Peyer's patch (tissue), 4 donors: ENCODE measurements around the gene P4HB. TPM values are rescaled to one million over a fixed set of nuclear protein-coding genes. Genes with fewer than 3 reads are reported as not detected.

Source experiments
- DNase-seq, 3 donors: peaks; one replicate each; pipeline ENCODE4 v3.0.0-alpha.2; 2017 to 2019
- H3K27ac ChIP-seq, 4 donors: fragments of 200-600 bp; sonication (generic); one replicate each; pipeline ENCODE4 v1.5.1; 2016 to 2019
- H3K27me3 ChIP-seq, 2 donors: fragments of 200-600 bp; sonication (generic); one replicate each; pipeline ENCODE4 v1.5.1; 2019
- H3K36me3 ChIP-seq, 3 donors: fragments of 200-600 bp; sonication (generic); one replicate each; pipeline ENCODE4 v1.5.1; 2016 to 2019
- H3K4me1 ChIP-seq, 4 donors: fragments of 200-600 bp; sonication (generic); one replicate each; pipeline ENCODE4 v1.5.1; 2016 to 2019
- H3K4me3 ChIP-seq, 4 donors: fragments of 200-600 bp; sonication (generic); 1 replicate in 3 of 4; 2 replicates in 1 of 4; pipeline ENCODE4 v1.5.1; 2016 to 2019; ENCODE audit warnings: mild to moderate bottlenecking in 1 of 4
- H3K9me3 ChIP-seq, 4 donors: fragments of 200-600 bp; sonication (generic); one replicate each; pipeline ENCODE4 v1.5.1; 2016 to 2019; ENCODE audit warnings: mild to moderate bottlenecking in 1 of 4
- POLR2A ChIP-seq, 2 donors: fragments of 450-650 bp; IDR thresholded peaks; one replicate each; pipeline ENCODE4 v1.5.1; 2017; ENCODE audit warnings: antibody characterized with exemption in 2 of 2, mild to moderate bottlenecking in 2 of 2, moderate library complexity in 2 of 2
- total RNA-seq, 4 donors: library from RNA; depleted of rRNA; stranded (reverse); fragments of >200 nt; gene quantifications; one replicate each; pipeline ENCODE4 v1.1.0, GENCODE V29; 2016
- TF ChIP-seq, protein P1 (sequence below), 6 experiments: fragments of 450-650 bp in 4 of 6; fragments of 200-600 bp in 2 of 6; sonication (generic) in 1 of 6; IDR thresholded peaks; one replicate each; pipeline ENCODE4 v1.5.1; 2017 to 2019; ENCODE audit warnings: antibody characterized with exemption in 6 of 6, mild to moderate bottlenecking in 3 of 6, moderate library complexity in 1 of 6

P4HB gene
- total RNA-seq, 4 donors from 2014 or later, result 326 to 1,290 (median 1,196) TPM

GRCh38 chr17:81885454-81885853, 25.1 kb upstream of the P4HB start:
- peaks cover 0 to 63% (median 3%) of the 10 kb centered on the region in 3 donors for H3K36me3 ChIP-seq
- H3K27ac ChIP-seq, result no peak overlapping the region
- peaks cover 0 to 8% (median 6%) of the 10 kb centered on the region in 4 donors for H3K4me1 ChIP-seq
- no peaks in the 10 kb centered on the region for H3K27me3 ChIP-seq
- no peak overlapping the region for H3K4me3 ChIP-seq
- H3K9me3 ChIP-seq, result no peaks in the 10 kb centered on the region
- no peak for DNase-seq
- no peak for TF ChIP-seq POLR2A (IDR thresholded peaks at IDR 0.05)
- TF ChIP-seq, protein P1, sequence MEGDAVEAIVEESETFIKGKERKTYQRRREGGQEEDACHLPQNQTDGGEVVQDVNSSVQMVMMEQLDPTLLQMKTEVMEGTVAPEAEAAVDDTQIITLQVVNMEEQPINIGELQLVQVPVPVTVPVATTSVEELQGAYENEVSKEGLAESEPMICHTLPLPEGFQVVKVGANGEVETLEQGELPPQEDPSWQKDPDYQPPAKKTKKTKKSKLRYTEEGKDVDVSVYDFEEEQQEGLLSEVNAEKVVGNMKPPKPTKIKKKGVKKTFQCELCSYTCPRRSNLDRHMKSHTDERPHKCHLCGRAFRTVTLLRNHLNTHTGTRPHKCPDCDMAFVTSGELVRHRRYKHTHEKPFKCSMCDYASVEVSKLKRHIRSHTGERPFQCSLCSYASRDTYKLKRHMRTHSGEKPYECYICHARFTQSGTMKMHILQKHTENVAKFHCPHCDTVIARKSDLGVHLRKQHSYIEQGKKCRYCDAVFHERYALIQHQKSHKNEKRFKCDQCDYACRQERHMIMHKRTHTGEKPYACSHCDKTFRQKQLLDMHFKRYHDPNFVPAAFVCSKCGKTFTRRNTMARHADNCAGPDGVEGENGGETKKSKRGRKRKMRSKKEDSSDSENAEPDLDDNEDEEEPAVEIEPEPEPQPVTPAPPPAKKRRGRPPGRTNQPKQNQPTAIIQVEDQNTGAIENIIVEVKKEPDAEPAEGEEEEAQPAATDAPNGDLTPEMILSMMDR (IDR thresholded peaks at IDR 0.05), result no peak

DNA sequence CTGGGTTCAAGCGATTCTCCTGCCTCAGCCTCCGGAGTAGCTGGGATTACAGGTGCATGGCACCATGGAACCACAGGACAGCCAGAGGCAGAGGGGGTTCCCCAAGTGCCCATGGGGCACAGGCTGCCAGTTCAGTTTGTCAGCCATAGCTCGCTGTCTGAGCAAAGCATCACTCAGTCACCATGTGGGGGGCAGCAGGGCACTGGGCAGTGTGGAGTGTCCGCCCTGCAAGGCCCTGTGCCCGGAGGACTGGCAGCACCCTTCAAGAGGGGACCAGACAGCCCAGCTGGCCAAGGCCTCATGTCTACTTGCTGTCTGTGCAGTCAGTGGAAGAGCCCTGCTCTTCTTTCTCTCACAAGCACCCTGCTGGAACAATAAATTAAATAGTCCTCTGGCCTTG, 24.6 kb upstream of the P4HB start:
- no peaks in the 10 kb centered on the region for H3K9me3 ChIP-seq
- peaks cover 0 to 63% (median 3%) of the 10 kb centered on the region in 3 donors for H3K36me3 ChIP-seq
- H3K27me3 ChIP-seq, result no peaks in the 10 kb centered on the region
- no peak for DNase-seq
- no peak overlapping the region for H3K27ac ChIP-seq
- TF ChIP-seq, protein P1 (IDR thresholded peaks at IDR 0.05), result no peak
- no peak overlapping the region for H3K4me3 ChIP-seq
- peaks cover 0 to 3% (median 1%) of the 10 kb centered on the region in 4 donors for H3K4me1 ChIP-seq

DNA sequence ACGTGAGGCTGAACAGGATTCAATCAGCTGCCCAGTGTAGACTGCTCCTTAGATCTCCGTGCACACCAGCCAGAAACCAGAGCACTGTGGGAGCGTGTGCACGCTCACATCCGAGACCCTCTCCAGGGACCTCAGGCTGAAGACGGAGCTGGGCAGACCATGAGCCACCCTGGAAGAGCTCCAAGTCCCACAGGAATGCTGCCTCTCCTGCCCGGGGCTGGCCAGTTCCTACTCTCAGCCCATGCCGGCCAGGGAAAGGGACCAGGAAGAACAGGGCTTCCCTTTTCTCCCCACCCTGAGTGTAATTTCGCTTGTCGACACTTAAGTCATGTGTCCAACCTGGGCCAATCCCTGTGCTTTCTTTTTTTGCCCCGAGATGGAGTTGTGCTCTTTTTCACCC, 24.2 kb upstream of the P4HB start:
- TF ChIP-seq, protein P1 (IDR thresholded peaks at IDR 0.05), result no peak
- TF ChIP-seq POLR2A (IDR thresholded peaks at IDR 0.05), result no peak
- peaks cover 0 to 59% (median 3%) of the 10 kb centered on the region in 3 donors for H3K36me3 ChIP-seq
- no peak overlapping the region for H3K27ac ChIP-seq
- H3K4me3 ChIP-seq, result no peak overlapping the region
- no peak for DNase-seq
- H3K27me3 ChIP-seq, result no peaks in the 10 kb centered on the region
- no peaks in the 10 kb centered on the region for H3K9me3 ChIP-seq
- no peaks in the 10 kb centered on the region for H3K4me1 ChIP-seq

DNA sequence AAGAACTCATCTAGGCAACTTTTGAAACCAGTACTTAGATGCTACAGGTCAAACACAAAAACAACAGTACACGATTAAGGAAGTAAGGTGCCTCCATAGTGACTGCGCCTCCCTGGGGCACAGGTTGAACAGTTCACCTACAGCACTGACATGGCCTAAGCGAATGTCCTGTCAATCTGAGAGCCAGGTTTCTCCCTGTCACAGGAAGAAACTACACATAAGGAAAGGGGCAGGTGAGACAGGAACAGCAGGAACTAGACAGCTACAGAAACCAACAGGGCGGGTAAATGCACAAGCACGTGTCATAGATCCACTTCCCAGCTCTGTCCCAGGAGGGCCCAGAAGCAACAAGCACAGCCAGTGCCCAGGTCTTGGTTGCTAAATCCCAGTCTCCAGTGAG, 18.8 kb upstream of the P4HB start:
- Histone ChIP-seq H3K27me3 (no peaks in the 10 kb centered on the region), H3K4me1 (no peaks in the 10 kb centered on the region), H3K27ac (no peak overlapping the region), H3K36me3 (peaks cover 0 to 21% (median 0%) of the 10 kb centered on the region in 3 donors), H3K9me3 (no peaks in the 10 kb centered on the region), H3K4me3 (no peak overlapping the region)
- no peak for DNase-seq
- TF ChIP-seq, protein P1 (IDR thresholded peaks at IDR 0.05), result no peak
- TF ChIP-seq POLR2A (IDR thresholded peaks at IDR 0.05), result no peak

- no peaks in the 10 kb centered on the region for H3K4me1 ChIP-seq
- H3K4me3 ChIP-seq, result no peak overlapping the region
- H3K27ac ChIP-seq, result no peak overlapping the region
- H3K36me3 ChIP-seq, result peaks cover 0 to 13% (median 0%) of the 10 kb centered on the region in 3 donors
- DNase-seq, result no peak
- H3K9me3 ChIP-seq, result no peaks in the 10 kb centered on the region
- no peaks in the 10 kb centered on the region for H3K27me3 ChIP-seq
- TF ChIP-seq POLR2A (IDR thresholded peaks at IDR 0.05), result no peak
- TF ChIP-seq, protein P1 (IDR thresholded peaks at IDR 0.05), result no peak
Observed at GRCh38 chr17:81878294-81878693, 18.0 kb upstream of the P4HB start.

GRCh38 chr17:81877569-81877968, 17.2 kb upstream of the P4HB start:
- Histone ChIP-seq H3K27ac (no peak overlapping the region), H3K36me3 (peaks cover 0 to 13% (median 0%) of the 10 kb centered on the region in 3 donors), H3K4me3 (no peak overlapping the region), H3K9me3 (no peaks in the 10 kb centered on the region), H3K27me3 (no peaks in the 10 kb centered on the region), H3K4me1 (peaks cover 0 to 4% (median 0%) of the 10 kb centered on the region in 4 donors)
- DNase-seq, result no peak
- no peak for TF ChIP-seq POLR2A (IDR thresholded peaks at IDR 0.05)
- TF ChIP-seq, protein P1 (IDR thresholded peaks at IDR 0.05), result no peak
